ENCODE results near the gene POLR3F. TPM values are rescaled to one million over a fixed set of nuclear protein-coding genes. Genes with fewer than 3 reads are reported as not detected.

POLR3F gene
- polyA plus RNA-seq, 1 of the 3 experiments (the other 2 are of a cell fraction), result 4.8 TPM

- ChIA-PET CTCF (no interaction called here), POLR2A (no interaction called here)
- no peak overlapping the region for H3K4me2 ChIP-seq
- H3K9me2 ChIP-seq, result no peaks in the 10 kb centered on the region
- H3K27ac ChIP-seq (ENCODE audit: low read depth in 2 of 2, low read length in 1 of 2), result no peak overlapping the region
- no peak overlapping the region for H2AFZ ChIP-seq (ENCODE audit: low read depth)
- peaks cover 29 to 35% of the 10 kb centered on the region in 2 experiments for H3K36me3 ChIP-seq (replicated peaks in 1 of 2; ENCODE audit: control insufficient read depth in 1 of 2, insufficient read depth in 2 of 2, low read length in 1 of 2)
- H3K4me1 ChIP-seq (ENCODE audit: control insufficient read depth in 1 of 2, insufficient read depth in 2 of 2, low read depth in 1 of 2, low read length in 1 of 2), result no peaks in the 10 kb centered on the region
- H3F3A ChIP-seq (replicated peaks; ENCODE audit: insufficient read depth), result no peaks in the 10 kb centered on the region
- TF ChIP-seq MAX (IDR thresholded peaks at IDR 0.05; ENCODE audit: low read depth), result no peak
- no peak for TF ChIP-seq USF1 (IDR thresholded peaks at IDR 0.05; ENCODE audit: borderline replicate concordance, low read depth)
- no peak for TF ChIP-seq TAF1 (IDR thresholded peaks at IDR 0.05; ENCODE audit: borderline replicate concordance, low read depth, low read length)
- no peak for TF ChIP-seq YY1 (IDR thresholded peaks at IDR 0.05; ENCODE audit: low read depth)
- TF ChIP-seq RCOR1 (IDR thresholded peaks at IDR 0.05; ENCODE audit: low read length), result no peak
- TF ChIP-seq, protein P1, sequence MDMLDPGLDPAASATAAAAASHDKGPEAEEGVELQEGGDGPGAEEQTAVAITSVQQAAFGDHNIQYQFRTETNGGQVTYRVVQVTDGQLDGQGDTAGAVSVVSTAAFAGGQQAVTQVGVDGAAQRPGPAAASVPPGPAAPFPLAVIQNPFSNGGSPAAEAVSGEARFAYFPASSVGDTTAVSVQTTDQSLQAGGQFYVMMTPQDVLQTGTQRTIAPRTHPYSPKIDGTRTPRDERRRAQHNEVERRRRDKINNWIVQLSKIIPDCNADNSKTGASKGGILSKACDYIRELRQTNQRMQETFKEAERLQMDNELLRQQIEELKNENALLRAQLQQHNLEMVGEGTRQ (IDR thresholded peaks at IDR 0.05; ENCODE audit: borderline replicate concordance, low read depth, low read length), result no peak
- TF ChIP-seq FOSL2 (IDR thresholded peaks at IDR 0.05; ENCODE audit: borderline replicate concordance, low read depth), result no peak
- no peak for TF ChIP-seq ELF1 (IDR thresholded peaks at IDR 0.05)
- no peak for TF ChIP-seq CHD2 (IDR thresholded peaks at IDR 0.05; ENCODE audit: low read length, partially characterized antibody)
- no peak for TF ChIP-seq FOXJ3 (CRISPR knock-in tag; IDR thresholded peaks at IDR 0.05)
- TF ChIP-seq FOXM1 (IDR thresholded peaks at IDR 0.05; ENCODE audit: low read depth), result no peak
- H3K27me3 ChIP-seq (ENCODE audit: insufficient read depth), result no peaks in the 10 kb centered on the region
- no peaks in the 10 kb centered on the region for H3K9me3 ChIP-seq
- H3K4me3 ChIP-seq (ENCODE audit: low read depth in 2 of 2, low read length in 1 of 2), result no peak overlapping the region
- H3K79me2 ChIP-seq (ENCODE audit: insufficient read depth), result peaks cover 14% of the 10 kb centered on the region; the same call in 1 of the 2 replicates
- 90% methylated on average over 2 of the region's 2 CpGs for WGBS (ENCODE audit: low lambda C conversion rate)
- no peak for DNase-seq
- H3K9ac ChIP-seq, result no peak overlapping the region
- no peaks in the 10 kb centered on the region for H4K20me1 ChIP-seq (ENCODE audit: insufficient read depth)
These were observed 55.9 kb downstream of the POLR3F start for GRCh38 chr20:18523066-18523465.

GRCh38 chr20:18524646-18525045 lies 57.5 kb downstream of the POLR3F start:
- Histone ChIP-seq H3K4me3 (ENCODE audit: low read depth in 2 of 2, low read length in 1 of 2) (no peak overlapping the region), H3K27me3 (ENCODE audit: insufficient read depth) (no peaks in the 10 kb centered on the region), H3K9me3 (no peaks in the 10 kb centered on the region), H3K9ac (no peak overlapping the region), H3K4me2 (no peak overlapping the region), H4K20me1 (ENCODE audit: insufficient read depth) (no peaks in the 10 kb centered on the region), H3K9me2 (no peaks in the 10 kb centered on the region), H3K36me3 (replicated peaks in 1 of 2; ENCODE audit: control insufficient read depth in 1 of 2, insufficient read depth in 2 of 2, low read length in 1 of 2) (peaks cover 29 to 51% of the 10 kb centered on the region in 2 experiments), H2AFZ (ENCODE audit: low read depth) (no peak overlapping the region), H3K27ac (ENCODE audit: low read depth in 2 of 2, low read length in 1 of 2) (no peak overlapping the region), H3K79me2 (ENCODE audit: insufficient read depth) (peaks cover 3% of the 10 kb centered on the region; the same call in 1 of the 2 replicates), H3F3A (replicated peaks; ENCODE audit: insufficient read depth) (no peaks in the 10 kb centered on the region), H3K4me1 (ENCODE audit: control insufficient read depth in 1 of 2, insufficient read depth in 2 of 2, low read depth in 1 of 2, low read length in 1 of 2) (no peaks in the 10 kb centered on the region)
- WGBS (ENCODE audit: low lambda C conversion rate), result 88% methylated on average over 1 of the region's 1 CpG
- TF ChIP-seq, protein P2, sequence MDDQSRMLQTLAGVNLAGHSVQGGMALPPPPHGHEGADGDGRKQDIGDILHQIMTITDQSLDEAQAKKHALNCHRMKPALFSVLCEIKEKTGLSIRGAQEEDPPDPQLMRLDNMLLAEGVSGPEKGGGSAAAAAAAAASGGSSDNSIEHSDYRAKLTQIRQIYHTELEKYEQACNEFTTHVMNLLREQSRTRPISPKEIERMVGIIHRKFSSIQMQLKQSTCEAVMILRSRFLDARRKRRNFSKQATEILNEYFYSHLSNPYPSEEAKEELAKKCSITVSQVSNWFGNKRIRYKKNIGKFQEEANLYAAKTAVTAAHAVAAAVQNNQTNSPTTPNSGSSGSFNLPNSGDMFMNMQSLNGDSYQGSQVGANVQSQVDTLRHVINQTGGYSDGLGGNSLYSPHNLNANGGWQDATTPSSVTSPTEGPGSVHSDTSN (IDR thresholded peaks at IDR 0.05), result no peak
- TF ChIP-seq SMC3 (IDR thresholded peaks at IDR 0.05; ENCODE audit: low read depth, low read length), result no peak
- TF ChIP-seq MXI1 (IDR thresholded peaks at IDR 0.05; ENCODE audit: low read depth, low read length), result no peak
- TF ChIP-seq RCOR1 (IDR thresholded peaks at IDR 0.05; ENCODE audit: low read length), result no peak
- TF ChIP-seq MAX (IDR thresholded peaks at IDR 0.05; ENCODE audit: low read depth), result no peak
- no peak for TF ChIP-seq ZBTB33 (IDR thresholded peaks at IDR 0.05; ENCODE audit: borderline replicate concordance, low read depth)
- no peak for TF ChIP-seq NRF1 (IDR thresholded peaks at IDR 0.05; ENCODE audit: low read depth, low read length)
- no peak for TF ChIP-seq MEF2A (IDR thresholded peaks at IDR 0.05; ENCODE audit: borderline replicate concordance, low read depth)
- TF ChIP-seq RAD21 (IDR thresholded peaks at IDR 0.05; ENCODE audit: low read length), result no peak
- no peak for TF ChIP-seq TEAD4 (IDR thresholded peaks at IDR 0.05; ENCODE audit: borderline replicate concordance, insufficient read depth)
- TF ChIP-seq TAF1 (IDR thresholded peaks at IDR 0.05; ENCODE audit: borderline replicate concordance, low read depth, low read length), result no peak
- TF ChIP-seq POLR2AphosphoS5 (IDR thresholded peaks at IDR 0.05; ENCODE audit: low read depth, low read length), result no peak
- no peak for TF ChIP-seq RFX5 (IDR thresholded peaks at IDR 0.05; ENCODE audit: low read length)
- TF ChIP-seq NFIC (IDR thresholded peaks at IDR 0.05; ENCODE audit: borderline replicate concordance), result no peak
- TF ChIP-seq FOSL2 (IDR thresholded peaks at IDR 0.05; ENCODE audit: borderline replicate concordance, low read depth), result no peak
- TF ChIP-seq YY1 (IDR thresholded peaks at IDR 0.05; ENCODE audit: low read depth), result no peak
- ChIA-PET POLR2A (no interaction called here), CTCF (no interaction called here)
- DNase-seq, result no peak
